Measurements from ENCODE around the gene RPL39L. TPM values are rescaled to one million over a fixed set of nuclear protein-coding genes. Genes with fewer than 3 reads are reported as not detected.

RPL39L gene
- total and polyA plus RNA-seq, 2 of the 13 experiments (the other 11 are each of a cell fraction or from before 2014, with no cell fraction given) = not detected

GRCh38 chr3:187080799-187081450 lies 58.4 kb downstream of the RPL39L start (continued):
- TF ChIP-seq UBTF (CRISPR knock-in tag; IDR thresholded peaks at IDR 0.05) (no peak), KDM5A (IDR thresholded peaks at IDR 0.05; ENCODE audit: borderline replicate concordance, low read length) (no peak), ZNF563 (CRISPR knock-in tag; IDR thresholded peaks at IDR 0.05) (no peak), ZSCAN20 (CRISPR knock-in tag; IDR thresholded peaks at IDR 0.05; ENCODE audit: borderline replicate concordance) (no peak), SOX6 (IDR thresholded peaks at IDR 0.05) (no peak), SOX6 (CRISPR knock-in tag; IDR thresholded peaks at IDR 0.05) (peak; percentile 29; the same call in 1 of the 2 replicates), PRMT3 (CRISPR knock-in tag; IDR thresholded peaks at IDR 0.05; ENCODE audit: borderline replicate concordance, low read depth) (no peak), ZNF784 (CRISPR knock-in tag; IDR thresholded peaks at IDR 0.05; ENCODE audit: borderline replicate concordance) (no peak), CSRNP1 (CRISPR knock-in tag; IDR thresholded peaks at IDR 0.05) (no peak), SRSF9 (IDR thresholded peaks at IDR 0.05; ENCODE audit: borderline replicate concordance, insufficient read depth, low read depth, low read length, poor library complexity, severe bottlenecking) (no peak), ZNF232 (CRISPR knock-in tag; IDR thresholded peaks at IDR 0.05; ENCODE audit: borderline replicate concordance) (no peak), FIP1L1 (IDR thresholded peaks at IDR 0.05; ENCODE audit: borderline replicate concordance, insufficient read depth, low read depth, low read length) (no peak), TBX3 (IDR thresholded peaks at IDR 0.05; ENCODE audit: borderline replicate concordance) (no peak), ZNF431 (CRISPR knock-in tag; IDR thresholded peaks at IDR 0.05; ENCODE audit: borderline replicate concordance, low read depth) (no peak), MXD3 (CRISPR knock-in tag; IDR thresholded peaks at IDR 0.05) (no peak), ARHGAP35 (CRISPR knock-in tag; IDR thresholded peaks at IDR 0.05; ENCODE audit: borderline replicate concordance) (no peak), ZNF780A (CRISPR knock-in tag; IDR thresholded peaks at IDR 0.05) (no peak), MIER3 (CRISPR knock-in tag; IDR thresholded peaks at IDR 0.05; ENCODE audit: borderline replicate concordance) (no peak), ZNF383 (CRISPR knock-in tag; IDR thresholded peaks at IDR 0.05; ENCODE audit: borderline replicate concordance) (no peak), ZNF263 (CRISPR knock-in tag; IDR thresholded peaks at IDR 0.05) (no peak), FOXA1 (IDR thresholded peaks at IDR 0.05) (no peak), FOXA1 (CRISPR knock-in tag; IDR thresholded peaks at IDR 0.05) (peak; percentile 65), NR2F2 (IDR thresholded peaks at IDR 0.05; ENCODE audit: borderline replicate concordance, low read depth) (no peak), KLF13 (CRISPR knock-in tag; IDR thresholded peaks at IDR 0.05) (no peak), IRX3 (CRISPR knock-in tag; IDR thresholded peaks at IDR 0.05; ENCODE audit: borderline replicate concordance, low read depth) (no peak), TRIM24 (CRISPR knock-in tag; IDR thresholded peaks at IDR 0.05) (no peak)

Measured in HepG2 (cell line).